OCI-LY1 (cell line): ENCODE results near the gene DNAI7.

Experiments
- H2AFZ ChIP-seq: fragments of 200-600 bp; sonication (generic), shearing (Covaris generic); 2 replicates; pipeline ENCODE4 v1.6.0; 2014; ENCODE audit warnings: antibody characterized with exemption, mild to moderate bottlenecking, low read length
- H3F3A ChIP-seq: fragments of 200-600 bp; sonication (generic), shearing (Covaris generic); 2 replicates; pipeline ENCODE4 v1.6.0; 2014; ENCODE audit warnings: mild to moderate bottlenecking, antibody characterized with exemption, low read length, moderate library complexity; ENCODE audit not compliant: insufficient read depth
- H3K27ac ChIP-seq: fragments of 200-600 bp; sonication (generic); 2 replicates; pipeline ENCODE4 v1.5.1; 2014; ENCODE audit warnings: low read length, mixed run types, mild to moderate bottlenecking, low read depth; ENCODE audit not compliant: poor library complexity, severe bottlenecking
- H3K27me3 ChIP-seq: fragments of 200-600 bp; sonication (generic); 2 replicates; pipeline ENCODE4 v1.6.0; 2014; ENCODE audit warnings: antibody characterized with exemption, mild to moderate bottlenecking, low read length, moderate library complexity; ENCODE audit not compliant: insufficient read depth
- H3K36me3 ChIP-seq: fragments of 200-600 bp; sonication (generic); 2 replicates; pipeline ENCODE4 v1.6.1; 2014; ENCODE audit warnings: mild to moderate bottlenecking, antibody characterized with exemption, low read length, moderate library complexity, mixed read lengths; ENCODE audit not compliant: insufficient read depth
- H3K4me1 ChIP-seq: fragments of 200-600 bp; sonication (generic); 2 replicates; pipeline ENCODE4 v1.5.1; 2014; ENCODE audit warnings: mild to moderate bottlenecking, low read length, moderate library complexity; ENCODE audit not compliant: insufficient read depth, severe bottlenecking
- H3K4me2 ChIP-seq: fragments of 200-600 bp; sonication (generic), shearing (Covaris generic); 2 replicates; pipeline ENCODE4 v1.6.1; 2014; ENCODE audit warnings: low read length
- H3K4me3 ChIP-seq: fragments of 200-600 bp; sonication (generic); 2 replicates; pipeline ENCODE4 v1.5.1; 2014; ENCODE audit warnings: low read length, low read depth, mild to moderate bottlenecking, mixed read lengths; ENCODE audit not compliant: poor library complexity, severe bottlenecking
- H3K79me2 ChIP-seq: fragments of 200-600 bp; shearing (Covaris generic); 2 replicates; pipeline ENCODE4 v1.6.1; 2016; ENCODE audit warnings: mixed run types, low read length, mixed read lengths; ENCODE audit not compliant: insufficient read depth
- H3K9ac ChIP-seq: fragments of 200-600 bp; sonication (generic), shearing (Covaris generic); 2 replicates; pipeline ENCODE4 v1.6.1; 2014; ENCODE audit warnings: mild to moderate bottlenecking, low read length, mixed read lengths
- H3K9me2 ChIP-seq: fragments of 200-600 bp; sonication (generic), shearing (Covaris generic); 2 replicates; pipeline ENCODE4 v1.6.1; 2014; ENCODE audit warnings: low read depth, mild to moderate bottlenecking, low read length, mixed read lengths
- H3K9me3 ChIP-seq: fragments of 200-600 bp; shearing (Covaris generic); 2 replicates; pipeline ENCODE4 v1.6.1; 2014; ENCODE audit warnings: low read length, mixed read lengths
- H4K20me1 ChIP-seq: fragments of 200-600 bp; sonication (generic), shearing (Covaris generic); 2 replicates; pipeline ENCODE4 v1.6.0; 2016; ENCODE audit warnings: mild to moderate bottlenecking, low read length; ENCODE audit not compliant: insufficient read depth
- CTCF ChIP-seq: fragments of 200-600 bp; sonication (generic), shearing (Covaris generic); IDR thresholded peaks from 2 replicates; pipeline ENCODE4 v1.5.1; 2017; ENCODE audit warnings: mild to moderate bottlenecking, antibody characterized with exemption, low read length, moderate library complexity, mixed read lengths
- EZH2 ChIP-seq: fragments of 200-600 bp; sonication (generic), shearing (Covaris generic); IDR thresholded peaks from 2 replicates; pipeline ENCODE4 v1.8.0; 2017; ENCODE audit warnings: borderline replicate concordance, mixed run types, mild to moderate bottlenecking, antibody characterized with exemption, low read length, moderate library complexity, mixed read lengths

The DNAI7 gene

DNA sequence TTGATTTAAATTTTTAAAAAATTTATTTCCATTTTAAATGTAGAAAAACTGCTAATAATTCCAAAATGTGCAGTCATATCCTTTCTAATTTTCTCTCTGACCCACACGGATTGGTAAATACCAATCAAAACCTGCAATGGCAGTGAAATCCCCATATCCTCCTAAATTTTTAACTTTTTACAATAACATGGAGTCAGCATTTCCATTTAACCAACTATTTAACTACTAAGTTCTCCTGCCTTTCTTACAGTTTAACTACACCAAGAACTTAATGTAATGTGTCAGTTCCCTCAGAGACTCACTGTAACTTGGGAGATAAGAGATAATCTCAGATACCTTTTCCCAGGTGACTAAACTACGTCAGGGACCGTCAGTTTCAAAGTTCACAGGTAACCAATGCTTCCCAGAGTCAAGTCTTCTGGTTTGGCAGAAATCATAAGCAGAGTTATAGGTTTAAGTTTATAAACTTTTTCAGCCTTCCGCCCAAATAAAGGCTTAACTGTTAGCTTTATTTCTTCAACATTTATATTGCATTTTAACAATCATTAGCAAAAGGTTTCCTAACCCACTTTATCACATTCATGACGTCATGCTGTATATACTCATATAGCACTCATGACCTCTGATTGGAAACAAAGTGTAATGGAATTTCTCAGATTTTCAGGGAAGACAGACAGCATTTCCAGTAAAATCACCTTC lies 48.2 kb upstream of the DNAI7 start:
- Histone ChIP-seq H3K27ac (no peak overlapping the region), H3K4me3 (no peak overlapping the region), H3K4me1 (peaks cover 8% of the 10 kb centered on the region), H3K79me2 (peaks cover 39% of the 10 kb centered on the region), H3K4me2 (no peak overlapping the region), H3K9me2 (no peaks in the 10 kb centered on the region), H3K36me3 (peaks cover 42% of the 10 kb centered on the region), H3K9me3 (no peaks in the 10 kb centered on the region), H3K9ac (no peak overlapping the region), H4K20me1 (no peaks in the 10 kb centered on the region; the same call in 1 of the 2 replicates), H3K27me3 (no peaks in the 10 kb centered on the region), H3F3A (0 out of 2 replicates have a peak, but pooled peaks cover 7% of the 10 kb centered on the region), H2AFZ (no peak overlapping the region)
- TF ChIP-seq CTCF, result no peak
- TF ChIP-seq EZH2, result no peak

DNA sequence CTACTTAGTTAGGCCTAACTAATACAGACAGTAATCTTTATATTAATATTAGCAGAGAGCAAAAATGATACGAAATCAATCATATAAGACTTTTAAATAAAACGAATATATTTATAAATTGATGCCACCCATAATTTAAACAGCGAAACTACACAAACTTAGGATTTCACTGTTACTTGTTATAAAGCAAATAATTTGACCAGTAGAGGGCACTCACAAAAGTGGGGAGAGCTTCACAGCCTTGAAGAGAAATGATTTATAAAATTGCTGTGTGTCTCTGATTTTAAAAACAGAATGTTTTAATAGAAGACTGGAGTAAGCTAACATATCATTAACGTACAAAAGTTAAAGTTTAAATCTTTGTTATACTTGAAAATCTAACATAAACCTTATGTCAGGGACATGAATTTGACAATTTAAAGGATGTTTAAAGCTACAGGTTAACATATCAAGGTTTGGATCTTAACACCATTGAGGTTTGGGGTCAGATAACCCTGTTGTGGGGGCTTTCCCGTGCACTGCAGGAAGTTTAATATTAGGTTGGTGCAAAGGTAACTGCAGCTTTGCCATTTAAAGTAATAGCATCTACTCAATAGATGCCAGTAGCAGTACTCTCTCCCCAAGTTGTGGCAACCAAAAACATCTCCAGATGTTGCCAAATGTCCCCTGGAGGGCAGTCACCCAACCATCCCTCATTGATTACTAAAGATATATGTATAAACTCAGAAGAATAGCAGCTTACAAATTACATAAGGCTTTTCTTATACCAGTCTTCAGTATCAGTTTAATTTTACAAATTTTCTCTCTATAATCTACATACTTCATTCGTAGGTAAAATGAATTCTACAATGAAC lies 46.4 kb upstream of the DNAI7 start:
- peaks cover 57% of the 10 kb centered on the region for H3K36me3 ChIP-seq
- H3K4me3 ChIP-seq, result no peak overlapping the region
- no peaks in the 10 kb centered on the region; the same call in 1 of the 2 replicates for H4K20me1 ChIP-seq
- no peak overlapping the region for H3K9ac ChIP-seq
- H3K4me1 ChIP-seq, result peaks cover 8% of the 10 kb centered on the region
- TF ChIP-seq EZH2, result no peak
- TF ChIP-seq CTCF, result peak; percentile 72
- H3K9me3 ChIP-seq, result no peaks in the 10 kb centered on the region
- H2AFZ ChIP-seq, result no peak overlapping the region
- peaks cover 25% of the 10 kb centered on the region; the same call in 1 of the 2 replicates for H3K79me2 ChIP-seq
- 0 out of 2 replicates have a peak, but pooled peaks cover 7% of the 10 kb centered on the region for H3F3A ChIP-seq
- H3K9me2 ChIP-seq, result no peaks in the 10 kb centered on the region
- H3K27me3 ChIP-seq, result no peaks in the 10 kb centered on the region
- H3K27ac ChIP-seq, result peak overlapping the region; percentile 6
- peak overlapping the region; percentile 13; the same call in 1 of the 2 replicates for H3K4me2 ChIP-seq

DNA sequence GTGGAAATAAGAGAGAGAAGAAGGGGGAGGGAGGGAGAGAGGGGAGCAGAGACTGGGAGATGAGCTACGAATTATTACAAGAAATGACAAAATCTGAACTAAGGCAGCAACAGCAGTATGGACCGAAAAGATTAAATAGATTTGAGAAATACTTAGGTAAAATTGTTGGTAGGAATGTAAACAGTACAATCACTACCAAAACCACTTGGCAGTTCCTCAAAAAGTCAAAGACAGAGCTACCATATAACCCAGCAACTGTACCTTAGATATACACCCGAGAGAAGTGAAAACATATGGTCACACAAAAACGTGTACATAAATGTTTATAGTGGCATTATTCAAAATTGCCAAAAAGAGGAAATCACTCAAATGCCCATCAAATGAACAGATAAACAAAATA lies 41.7 kb upstream of the DNAI7 start:
- Histone ChIP-seq H3K27ac (no peak overlapping the region), H3K27me3 (no peaks in the 10 kb centered on the region), H2AFZ (no peak overlapping the region), H3K4me1 (peaks cover 8% of the 10 kb centered on the region), H3K9me3 (no peaks in the 10 kb centered on the region), H3K4me3 (no peak overlapping the region), H3F3A (no peaks in the 10 kb centered on the region), H3K4me2 (no peak overlapping the region), H3K9ac (no peak overlapping the region), H3K79me2 (peaks cover 30% of the 10 kb centered on the region), H3K36me3 (peaks cover 50% of the 10 kb centered on the region), H3K9me2 (no peaks in the 10 kb centered on the region), H4K20me1 (no peaks in the 10 kb centered on the region)
- TF ChIP-seq EZH2 (no peak), CTCF (no peak)
